ENCODE measurements around the gene PIP5KL1.

DNA sequence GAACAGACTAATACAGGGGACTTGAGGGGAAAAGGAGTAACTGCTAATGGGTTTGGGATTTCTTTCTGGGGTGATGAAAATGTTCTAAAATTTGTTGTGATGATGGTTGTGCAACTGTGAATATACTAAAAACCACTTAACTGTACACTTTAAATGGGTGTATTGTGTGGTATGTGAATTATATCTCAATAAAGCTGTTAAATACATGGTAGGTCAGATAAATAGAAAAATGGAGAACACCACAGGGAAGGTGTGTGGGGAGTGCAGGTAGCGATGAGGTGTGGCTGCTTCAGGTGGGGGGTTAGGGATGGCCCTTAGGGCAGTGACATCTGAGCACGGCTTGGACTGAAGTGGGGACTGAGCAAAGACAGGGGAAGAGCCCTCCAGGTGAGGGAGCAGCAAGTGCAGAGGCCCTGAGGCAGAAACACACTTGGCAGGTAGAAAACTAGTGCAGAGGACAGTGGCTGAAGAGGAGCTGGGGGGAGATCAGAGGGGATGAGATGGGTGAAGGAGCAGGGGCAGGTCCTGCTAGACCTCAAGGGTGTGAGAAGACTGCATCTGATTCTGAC is 29.3 kb upstream of the PIP5KL1 start:
- TF ChIP-seq, protein P1, sequence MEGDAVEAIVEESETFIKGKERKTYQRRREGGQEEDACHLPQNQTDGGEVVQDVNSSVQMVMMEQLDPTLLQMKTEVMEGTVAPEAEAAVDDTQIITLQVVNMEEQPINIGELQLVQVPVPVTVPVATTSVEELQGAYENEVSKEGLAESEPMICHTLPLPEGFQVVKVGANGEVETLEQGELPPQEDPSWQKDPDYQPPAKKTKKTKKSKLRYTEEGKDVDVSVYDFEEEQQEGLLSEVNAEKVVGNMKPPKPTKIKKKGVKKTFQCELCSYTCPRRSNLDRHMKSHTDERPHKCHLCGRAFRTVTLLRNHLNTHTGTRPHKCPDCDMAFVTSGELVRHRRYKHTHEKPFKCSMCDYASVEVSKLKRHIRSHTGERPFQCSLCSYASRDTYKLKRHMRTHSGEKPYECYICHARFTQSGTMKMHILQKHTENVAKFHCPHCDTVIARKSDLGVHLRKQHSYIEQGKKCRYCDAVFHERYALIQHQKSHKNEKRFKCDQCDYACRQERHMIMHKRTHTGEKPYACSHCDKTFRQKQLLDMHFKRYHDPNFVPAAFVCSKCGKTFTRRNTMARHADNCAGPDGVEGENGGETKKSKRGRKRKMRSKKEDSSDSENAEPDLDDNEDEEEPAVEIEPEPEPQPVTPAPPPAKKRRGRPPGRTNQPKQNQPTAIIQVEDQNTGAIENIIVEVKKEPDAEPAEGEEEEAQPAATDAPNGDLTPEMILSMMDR (IDR thresholded peaks at IDR 0.05; ENCODE audit: low read depth, low read length) = no peak
- TF ChIP-seq EZH2phosphoT487 (IDR thresholded peaks at IDR 0.05; ENCODE audit: low read depth) = no peak

Measured in OCI-LY3 (cell line).